Measurements from ENCODE around the gene PRXL2C.
A peak's percentile ranks its signal among the peaks of the same experiment; 100 is the strongest.

PRXL2C gene

GRCh38 chr9:96620832-96621269 lies 34.3 kb downstream of the PRXL2C start:
- no peaks in the 10 kb centered on the region for H3K27me3 ChIP-seq (ENCODE audit: control insufficient read depth in 1 of 2, insufficient read depth in 1 of 2, low read length in 2 of 2)
- peaks cover 5% of the 10 kb centered on the region for H3K79me1 ChIP-seq (replicated peaks; ENCODE audit: low read length, poor library complexity, severe bottlenecking)
- peak; percentile 43 for DNase-seq
- H3K14ac ChIP-seq (ENCODE audit: low read length in 2 of 2): no peak overlapping the region
- H3K27ac ChIP-seq (ENCODE audit: low read length, poor library complexity, severe bottlenecking): no peak overlapping the region
- H4K8ac ChIP-seq (ENCODE audit: low read length): peak overlapping the region; percentile 72
- H2BK5ac ChIP-seq (ENCODE audit: low read depth, low read length, poor library complexity, severe bottlenecking): no peak overlapping the region
- no peak overlapping the region for H3K23ac ChIP-seq (ENCODE audit: low read length in 2 of 2)
- 22% methylated on average over 7 of the region's 7 CpGs for WGBS
- H3K9ac ChIP-seq (ENCODE audit: low read length): no peak overlapping the region
- no peak overlapping the region for H3K4me3 ChIP-seq (ENCODE audit: insufficient read depth in 1 of 2, low read depth in 1 of 2, low read length in 2 of 2)
- no peak overlapping the region for H3K4me2 ChIP-seq (ENCODE audit: low read length, poor library complexity, severe bottlenecking)
- H2AK5ac ChIP-seq (ENCODE audit: low read length, severe bottlenecking): no peak overlapping the region
- no peak overlapping the region for H2BK12ac ChIP-seq (ENCODE audit: low read length in 2 of 2)
- H2BK15ac ChIP-seq (ENCODE audit: low read depth, poor library complexity, severe bottlenecking): no peak overlapping the region
- no peaks in the 10 kb centered on the region for H3K36me3 ChIP-seq (ENCODE audit: control insufficient read depth in 1 of 2, insufficient read depth in 2 of 2, low read depth in 1 of 2, low read length in 2 of 2)
- H3K4me1 ChIP-seq (ENCODE audit: control insufficient read depth, insufficient read depth, low read depth, low read length): peaks cover 9% of the 10 kb centered on the region
- H2AFZ ChIP-seq (ENCODE audit: low read depth, low read length): peak overlapping the region; percentile 2
- peak overlapping the region in 1 of 2 experiments; percentile 62 for H3K18ac ChIP-seq (ENCODE audit: low read depth in 1 of 2, low read length in 2 of 2)
- H2BK120ac ChIP-seq (ENCODE audit: low read depth, low read length): no peak overlapping the region
- no peak overlapping the region for H3K4ac ChIP-seq (ENCODE audit: low read depth in 1 of 2, low read length in 2 of 2)
- H3K9me3 ChIP-seq (ENCODE audit: control insufficient read depth, low read length): no peaks in the 10 kb centered on the region
- H4K91ac ChIP-seq (ENCODE audit: low read length): no peak overlapping the region

DNA sequence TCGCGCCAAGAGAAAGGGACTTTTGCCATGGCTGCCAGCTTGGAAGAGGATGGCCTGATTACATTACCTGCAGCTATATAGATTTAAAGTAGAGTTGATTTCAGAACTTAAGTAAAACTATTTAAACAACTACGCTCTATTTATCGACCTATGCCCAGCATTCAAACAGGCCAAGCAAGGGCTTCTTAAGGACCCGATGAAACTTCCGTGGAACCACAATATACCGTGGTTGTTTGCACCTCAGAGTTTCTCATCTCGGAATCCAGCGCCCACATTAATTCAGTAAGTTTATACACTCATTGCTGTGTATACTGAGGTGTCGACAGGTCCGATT lies 35.0 kb downstream of the PRXL2C start:
- Histone ChIP-seq H2AFZ (ENCODE audit: low read depth, low read length) (no peak overlapping the region), H3K18ac (ENCODE audit: low read depth in 1 of 2, low read length in 2 of 2) (no peak overlapping the region), H3K23ac (ENCODE audit: low read length in 2 of 2) (no peak overlapping the region), H2BK15ac (ENCODE audit: low read depth, poor library complexity, severe bottlenecking) (no peak overlapping the region), H2AK5ac (ENCODE audit: low read length, severe bottlenecking) (no peak overlapping the region), H3K4me1 (ENCODE audit: control insufficient read depth, insufficient read depth, low read depth, low read length) (peaks cover 9% of the 10 kb centered on the region), H3K27ac (ENCODE audit: low read length, poor library complexity, severe bottlenecking) (no peak overlapping the region), H2BK5ac (ENCODE audit: low read depth, low read length, poor library complexity, severe bottlenecking) (no peak overlapping the region), H2BK12ac (ENCODE audit: low read length in 2 of 2) (no peak overlapping the region), H3K9ac (ENCODE audit: low read length) (peak overlapping the region; percentile 84), H3K4me3 (ENCODE audit: insufficient read depth in 1 of 2, low read depth in 1 of 2, low read length in 2 of 2) (peak overlapping the region in 1 of 2 experiments; percentile 76), H2BK120ac (ENCODE audit: low read depth, low read length) (no peak overlapping the region), H3K14ac (ENCODE audit: low read length in 2 of 2) (no peak overlapping the region), H3K4me2 (ENCODE audit: low read length, poor library complexity, severe bottlenecking) (peak overlapping the region; percentile 70), H3K9me3 (ENCODE audit: control insufficient read depth, low read length) (no peaks in the 10 kb centered on the region), H3K27me3 (ENCODE audit: control insufficient read depth in 1 of 2, insufficient read depth in 1 of 2, low read length in 2 of 2) (no peaks in the 10 kb centered on the region), H4K8ac (ENCODE audit: low read length) (no peak overlapping the region), H3K36me3 (ENCODE audit: control insufficient read depth in 1 of 2, insufficient read depth in 2 of 2, low read depth in 1 of 2, low read length in 2 of 2) (no peaks in the 10 kb centered on the region), H3K79me1 (replicated peaks; ENCODE audit: low read length, poor library complexity, severe bottlenecking) (peaks cover 5% of the 10 kb centered on the region), H4K91ac (ENCODE audit: low read length) (no peak overlapping the region), H3K4ac (ENCODE audit: low read depth in 1 of 2, low read length in 2 of 2) (no peak overlapping the region)
- WGBS: 44% methylated on average over 7 of the region's 11 CpGs
- DNase-seq: no peak

GRCh38 chr9:96619491-96620180 lies 35.5 kb downstream of the PRXL2C start, which contains the start of gene CDC14B:
CDC14B (minus strand) TSS chr9:96619843; CDS start chr9:96619378, 465 bp downstream.
- Histone ChIP-seq H3K9me3 (ENCODE audit: control insufficient read depth, low read length) (no peaks in the 10 kb centered on the region), H3K4ac (ENCODE audit: low read depth in 1 of 2, low read length in 2 of 2) (peak within 1 kb of the TSS in 1 of 2 experiments; percentile 67), H3K4me3 (ENCODE audit: insufficient read depth in 1 of 2, low read depth in 1 of 2, low read length in 2 of 2) (peak within 1 kb of the TSS; percentile 91 to 92), H3K27ac (ENCODE audit: low read length, poor library complexity, severe bottlenecking) (no peak within 1 kb of the TSS), H3K4me2 (ENCODE audit: low read length, poor library complexity, severe bottlenecking) (peak within 1 kb of the TSS; percentile 95), H4K91ac (ENCODE audit: low read length) (peak within 1 kb of the TSS; percentile 90), H2BK12ac (ENCODE audit: low read length in 2 of 2) (peak within 1 kb of the TSS in 1 of 2 experiments; percentile 78), H3K9ac (ENCODE audit: low read length) (peak within 1 kb of the TSS; percentile 89), H2AFZ (ENCODE audit: low read depth, low read length) (peak within 1 kb of the TSS; percentile 95), H3K4me1 (ENCODE audit: control insufficient read depth, insufficient read depth, low read depth, low read length) (peaks cover 9% of the 10 kb centered on the region), H2BK5ac (ENCODE audit: low read depth, low read length, poor library complexity, severe bottlenecking) (peak within 1 kb of the TSS; percentile 79), H3K36me3 (ENCODE audit: control insufficient read depth in 1 of 2, insufficient read depth in 2 of 2, low read depth in 1 of 2, low read length in 2 of 2) (no peaks in the 10 kb centered on the region), H4K8ac (ENCODE audit: low read length) (peak within 1 kb of the TSS; percentile 90), H2BK15ac (ENCODE audit: low read depth, poor library complexity, severe bottlenecking) (peak within 1 kb of the TSS; percentile 96), H3K79me1 (replicated peaks; ENCODE audit: low read length, poor library complexity, severe bottlenecking) (peaks cover 7% of the 10 kb centered on the region), H3K18ac (ENCODE audit: low read depth in 1 of 2, low read length in 2 of 2) (peak within 1 kb of the TSS; percentile 79 to 96), H3K14ac (ENCODE audit: low read length in 2 of 2) (peak within 1 kb of the TSS; percentile 74 to 96), H2AK5ac (ENCODE audit: low read length, severe bottlenecking) (no peak within 1 kb of the TSS), H2BK120ac (ENCODE audit: low read depth, low read length) (peak within 1 kb of the TSS; percentile 94), H3K27me3 (ENCODE audit: control insufficient read depth in 1 of 2, insufficient read depth in 1 of 2, low read length in 2 of 2) (no peaks in the 10 kb centered on the region), H3K23ac (ENCODE audit: low read length in 2 of 2) (peak within 1 kb of the TSS in 1 of 2 experiments; percentile 83)
- WGBS: 1% methylated on average over 46 of the region's 66 CpGs
- peak; percentile 91 for DNase-seq

- H3K4me1 ChIP-seq (ENCODE audit: control insufficient read depth, insufficient read depth, low read depth, low read length): peaks cover 9% of the 10 kb centered on the region
- 1% methylated on average over 13 of the region's 54 CpGs for WGBS
- no peak overlapping the region for H2AK5ac ChIP-seq (ENCODE audit: low read length, severe bottlenecking)
- peak overlapping the region; percentile 15 for H4K91ac ChIP-seq (ENCODE audit: low read length)
- H2AFZ ChIP-seq (ENCODE audit: low read depth, low read length): peak overlapping the region; percentile 95
- peak overlapping the region; percentile 80 for H2BK15ac ChIP-seq (ENCODE audit: low read depth, poor library complexity, severe bottlenecking)
- no peak overlapping the region for H3K27ac ChIP-seq (ENCODE audit: low read length, poor library complexity, severe bottlenecking)
- H3K4ac ChIP-seq (ENCODE audit: low read depth in 1 of 2, low read length in 2 of 2): peak overlapping the region in 1 of 2 experiments; percentile 67
- peak overlapping the region; percentile 95 for H3K4me2 ChIP-seq (ENCODE audit: low read length, poor library complexity, severe bottlenecking)
- peak overlapping the region; percentile 79 for H2BK5ac ChIP-seq (ENCODE audit: low read depth, low read length, poor library complexity, severe bottlenecking)
- no peak overlapping the region for H4K8ac ChIP-seq (ENCODE audit: low read length)
- H3K4me3 ChIP-seq (ENCODE audit: insufficient read depth in 1 of 2, low read depth in 1 of 2, low read length in 2 of 2): peak overlapping the region; percentile 91 to 92
- H3K18ac ChIP-seq (ENCODE audit: low read depth in 1 of 2, low read length in 2 of 2): peak overlapping the region; percentile 79 to 96
- H3K9ac ChIP-seq (ENCODE audit: low read length): peak overlapping the region; percentile 89
- H3K36me3 ChIP-seq (ENCODE audit: control insufficient read depth in 1 of 2, insufficient read depth in 2 of 2, low read depth in 1 of 2, low read length in 2 of 2): no peaks in the 10 kb centered on the region
- peak overlapping the region in 1 of 2 experiments; percentile 63 for H2BK12ac ChIP-seq (ENCODE audit: low read length in 2 of 2)
- peak overlapping the region in 1 of 2 experiments; percentile 83 for H3K23ac ChIP-seq (ENCODE audit: low read length in 2 of 2)
- peaks cover 7% of the 10 kb centered on the region for H3K79me1 ChIP-seq (replicated peaks; ENCODE audit: low read length, poor library complexity, severe bottlenecking)
- peak overlapping the region; percentile 36 to 96 for H3K14ac ChIP-seq (ENCODE audit: low read length in 2 of 2)
- peak overlapping the region; percentile 94 for H2BK120ac ChIP-seq (ENCODE audit: low read depth, low read length)
- no peaks in the 10 kb centered on the region for H3K27me3 ChIP-seq (ENCODE audit: control insufficient read depth in 1 of 2, insufficient read depth in 1 of 2, low read length in 2 of 2)
- no peak for DNase-seq
- no peaks in the 10 kb centered on the region for H3K9me3 ChIP-seq (ENCODE audit: control insufficient read depth, low read length)
Observed at GRCh38 chr9:96619124-96619465, 36.0 kb downstream of the PRXL2C start.

Data from mesenchymal stem cell (in vitro differentiated cells and primary cell).